Hematopoietic multipotent progenitor cell treated with erythropoietin and hydrocortisone succinate and interleukin-3 and kit ligand, for 4 days (in vitro differentiated cells): ENCODE data around the gene TEX264.
"Not testable (repeated sequence)": the region's sequence is repeated elsewhere in the genome, so short reads cannot be mapped to it uniquely, and the experiment has no call there.

Source experiments
- DNase-seq: peaks from one replicate; pipeline ENCODE4 v3.0.0-alpha.2; 2015

The TEX264 gene

DNA sequence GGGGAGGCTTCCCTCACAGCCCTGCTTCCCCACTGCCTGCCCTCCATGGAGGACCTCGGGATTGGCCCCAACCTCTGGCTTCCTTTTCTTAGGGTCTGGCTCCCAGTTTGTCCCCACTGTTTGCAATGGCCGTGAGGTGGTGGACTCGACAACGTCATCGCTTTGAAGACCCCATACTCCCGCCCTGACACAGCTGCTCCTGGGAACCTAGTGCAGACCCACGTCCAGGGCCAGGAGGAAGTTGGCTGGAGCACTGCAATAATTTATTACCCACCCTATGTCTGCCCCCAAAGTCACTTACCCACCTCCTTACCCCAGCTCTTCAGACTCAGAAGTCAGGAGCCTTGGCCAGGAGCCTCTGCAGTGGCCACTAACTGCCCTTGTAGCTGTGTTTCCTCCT, 46.9 kb downstream of the TEX264 start:
- no peak for DNase-seq

GRCh38 chr3:51718547-51719409, 47.7 kb downstream of the TEX264 start:
- peak; percentile 90 for DNase-seq

DNA sequence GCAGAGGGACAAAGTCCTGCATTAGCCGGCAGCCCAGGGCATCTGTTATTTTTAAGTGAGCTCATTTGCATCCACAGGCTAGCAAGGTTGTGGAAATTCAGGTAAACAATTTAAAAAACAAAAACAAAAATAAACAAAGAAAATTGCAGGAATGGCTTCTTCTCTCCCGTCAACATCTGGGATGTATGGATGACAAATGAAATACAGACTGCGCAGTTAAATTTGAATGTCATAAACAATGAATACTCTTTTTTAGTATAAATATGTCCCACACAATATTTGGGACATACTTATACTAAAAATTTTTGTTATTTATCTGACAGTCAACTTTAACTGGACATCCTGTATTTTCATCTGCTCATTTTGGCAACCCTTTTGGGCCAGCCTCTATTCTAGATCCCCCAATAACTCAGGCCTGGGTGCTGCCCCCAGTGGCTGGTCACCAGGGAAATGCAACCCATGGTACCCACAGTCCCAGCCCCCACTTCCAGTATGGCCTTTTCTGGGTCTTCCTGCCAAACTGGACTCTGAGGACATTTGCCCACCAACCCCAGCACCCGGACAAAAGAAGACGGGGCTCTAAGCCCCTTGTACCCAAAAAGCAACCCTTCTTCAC, 48.5 kb downstream of the TEX264 start:
- DNase-seq: peak; percentile 25

- DNase-seq: no peak
Measured at GRCh38 chr3:51720292-51721061, 49.4 kb downstream of the TEX264 start.

DNA sequence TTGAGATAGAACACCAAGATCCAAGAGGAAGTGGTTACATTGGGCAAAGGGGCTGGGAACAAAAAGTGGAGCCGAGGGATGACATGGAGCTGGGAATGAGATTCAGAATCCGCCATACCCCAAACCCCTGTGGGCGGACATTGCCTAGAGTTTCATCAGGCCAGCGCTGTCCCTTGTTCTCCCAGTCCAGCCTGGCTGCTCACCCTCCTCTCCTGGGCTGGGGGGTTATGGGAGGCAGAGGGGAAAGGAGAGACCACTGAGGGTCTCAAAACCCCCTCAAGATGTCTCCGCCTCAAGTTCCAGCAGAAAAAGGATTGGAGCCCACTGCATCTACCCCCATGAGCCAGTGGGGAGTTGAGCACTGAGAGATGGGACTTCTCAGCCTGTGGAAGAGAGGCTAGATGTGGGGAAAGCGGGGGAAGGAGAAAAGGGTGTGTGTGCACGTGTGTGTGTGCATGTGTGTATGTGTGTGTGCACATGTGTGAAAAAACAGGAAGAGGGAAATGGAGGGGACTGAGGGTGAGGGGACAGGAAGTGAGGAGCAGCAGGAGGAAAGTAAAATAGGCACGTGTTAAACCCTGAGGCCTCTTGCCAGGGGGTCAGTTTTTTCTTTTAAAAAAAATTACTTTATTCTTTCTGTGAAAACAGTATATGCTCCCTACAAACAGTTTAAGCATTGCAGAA, 50.2 kb downstream of the TEX264 start:
- DNase-seq: peak; percentile 20

DNA sequence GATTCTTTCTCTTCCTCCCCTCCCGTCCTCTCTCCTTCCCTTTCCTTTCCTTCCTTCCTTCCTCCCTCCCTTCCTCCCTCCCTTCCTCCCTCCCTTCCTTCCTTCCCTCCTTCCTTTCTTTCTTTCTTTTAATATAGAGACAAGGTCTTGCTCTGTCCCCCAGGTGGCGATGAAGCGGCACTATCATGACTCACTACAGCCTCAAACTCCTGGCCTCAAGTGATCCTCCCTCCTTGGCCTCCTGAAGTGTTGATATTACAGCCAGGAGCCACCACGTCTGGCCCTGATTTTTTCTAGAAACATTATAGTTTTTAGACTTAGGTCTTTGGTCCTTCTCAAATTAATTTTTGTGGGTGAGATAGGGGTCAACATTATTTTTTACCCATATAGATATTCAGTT, 51.3 kb downstream of the TEX264 start:
- DNase-seq: peak; percentile 37

DNA sequence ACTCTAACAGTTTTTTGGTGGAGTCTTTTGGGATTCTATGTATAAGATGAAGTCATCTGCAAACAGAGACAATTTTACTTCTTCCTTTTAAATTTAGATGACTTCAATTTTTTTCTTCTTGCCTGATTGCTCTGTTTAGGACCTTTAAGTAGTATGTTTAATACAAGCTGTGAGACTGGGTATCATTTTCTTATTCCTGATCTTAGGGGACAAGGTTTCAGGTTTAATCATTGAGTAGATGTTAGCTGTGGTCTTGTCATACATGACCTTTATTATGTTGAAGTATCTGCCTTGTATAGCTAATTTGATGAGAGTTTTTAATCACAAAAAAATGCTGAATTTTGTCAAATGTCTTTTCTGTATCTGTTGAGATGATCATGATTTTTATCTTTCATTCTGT, 56.4 kb downstream of the TEX264 start:
- no peak for DNase-seq

- DNase-seq: no peak
Measured at GRCh38 chr3:51729042-51729633, 58.1 kb downstream of the TEX264 start.

GRCh38 chr3:51733859-51734571, 63.0 kb downstream of the TEX264 start:
- no peak for DNase-seq

DNA sequence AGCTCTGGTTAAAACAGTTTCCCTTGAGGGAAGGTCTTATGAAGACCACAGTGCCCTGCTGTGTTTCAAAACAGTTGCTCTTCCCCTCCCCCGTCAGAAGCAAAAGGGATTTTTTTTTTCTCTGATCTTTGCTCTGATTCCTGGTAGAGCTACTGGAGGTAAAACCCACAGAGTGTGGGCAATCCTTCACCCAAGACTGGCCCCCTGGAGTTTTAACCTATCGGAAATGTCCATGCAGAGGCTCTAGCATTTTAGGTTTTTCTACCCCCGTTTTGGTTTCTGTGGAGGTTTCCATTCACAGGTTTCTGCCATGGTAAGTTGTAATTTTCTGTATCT, 63.5 kb downstream of the TEX264 start:
- DNase-seq: peak; percentile 41

GRCh38 chr3:51735039-51735438, 64.0 kb downstream of the TEX264 start:
- no peak for DNase-seq

DNA sequence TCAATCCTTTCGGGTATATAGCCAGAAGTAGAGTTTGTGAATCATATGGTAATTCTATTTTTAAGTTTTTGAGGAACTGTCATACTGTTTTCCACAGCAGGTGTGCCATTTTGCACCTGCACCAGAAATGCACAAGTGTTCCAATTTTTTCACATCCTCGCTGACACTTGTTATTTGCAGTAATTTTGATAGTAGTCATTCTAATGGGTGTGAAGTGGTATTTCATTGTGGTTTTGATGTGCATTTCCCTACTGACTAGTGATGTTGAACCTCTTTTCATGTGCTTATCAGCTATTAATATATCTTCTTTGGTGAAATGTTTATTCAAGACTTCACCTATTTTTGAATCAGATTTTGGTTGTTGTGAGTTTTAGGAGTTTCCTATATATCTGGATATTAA, 64.9 kb downstream of the TEX264 start:
- no peak for DNase-seq

DNA sequence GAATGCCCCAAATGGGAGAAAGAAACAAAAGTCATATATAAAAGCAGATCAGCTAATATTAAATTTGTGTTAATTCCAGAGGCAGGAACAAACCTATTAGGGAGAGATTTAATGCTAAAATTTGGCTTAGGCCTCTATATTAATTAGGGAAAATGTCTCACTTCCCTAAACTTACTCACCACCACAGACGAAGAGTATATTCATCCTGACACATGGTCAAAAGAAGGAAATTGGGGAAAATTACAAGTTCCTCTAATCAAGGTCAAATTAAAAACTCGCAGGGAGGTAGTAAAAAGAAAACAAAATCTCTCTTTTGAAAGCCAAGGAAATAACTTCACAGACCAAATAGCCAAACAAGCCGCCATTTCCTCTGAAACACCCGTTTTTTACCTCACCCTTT, 68.1 kb downstream of the TEX264 start:
- DNase-seq: no peak

DNA sequence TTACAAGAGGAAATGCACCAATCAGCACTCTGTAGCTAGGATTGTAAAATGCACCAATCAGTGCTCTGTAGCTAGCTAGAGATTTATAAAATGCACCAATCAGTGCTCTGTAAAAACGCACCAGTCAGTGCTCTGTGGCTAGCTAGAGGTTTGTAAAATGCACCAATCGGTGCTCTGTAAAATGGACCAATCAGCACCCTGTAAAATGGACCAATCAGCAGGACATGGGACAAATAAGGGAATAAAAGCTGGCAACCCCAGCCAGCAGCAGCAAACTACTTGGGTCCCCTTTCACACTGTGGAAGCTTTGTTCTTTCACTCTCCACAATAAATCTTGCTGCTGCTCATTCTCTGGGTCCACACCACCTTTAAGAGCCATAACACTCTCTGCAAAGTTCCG, 71.3 kb downstream of the TEX264 start:
- DNase-seq: not testable (repeated sequence)

GRCh38 chr3:51742978-51743377, 71.9 kb downstream of the TEX264 start:
- DNase-seq: peak; percentile 62

GRCh38 chr3:51747840-51748239, 76.8 kb downstream of the TEX264 start:
- no peak for DNase-seq

GRCh38 chr3:51748327-51748726, 77.3 kb downstream of the TEX264 start:
- no peak for DNase-seq

GRCh38 chr3:51750878-51751277, 79.8 kb downstream of the TEX264 start:
- no peak for DNase-seq

- DNase-seq: no peak
Measured at GRCh38 chr3:51751287-51751686, 80.2 kb downstream of the TEX264 start.
